Activated CD4-positive, alpha-beta T cell treated with anti-CD3 and anti-CD28 coated beads for 24 hours (primary cell): Measurements from ENCODE around the gene KLHL26.
A peak's percentile ranks its signal among the peaks of the same experiment; 100 is the strongest.

Experiments
- DNase-seq, 2 donors: peaks; one replicate each; pipeline ENCODE4 v3.0.0-alpha.2; 2020; ENCODE audit warnings: low read depth in 2 of 2

KLHL26 gene

GRCh38 chr19:18613589-18614234 lies 23.1 kb upstream of the KLHL26 start:
- no peak for DNase-seq

- DNase-seq: no peak
These were observed 20.8 kb upstream of the KLHL26 start for GRCh38 chr19:18616023-18616422.

GRCh38 chr19:18617562-18617961 lies 19.3 kb upstream of the KLHL26 start:
- no peak for DNase-seq

- no peak for DNase-seq
These were observed 18.6 kb upstream of the KLHL26 start for GRCh38 chr19:18618236-18618635.

GRCh38 chr19:18620311-18620710 lies 16.5 kb upstream of the KLHL26 start:
- no peak for DNase-seq

- no peak for DNase-seq
These were observed 15.9 kb upstream of the KLHL26 start for GRCh38 chr19:18620902-18621301.

- no peak for DNase-seq
These were observed 9.9 kb upstream of the KLHL26 start for GRCh38 chr19:18626906-18627305.

- no peak for DNase-seq
These were observed 7.4 kb upstream of the KLHL26 start for GRCh38 chr19:18629166-18630088.

- no peak for DNase-seq
These were observed 3.5 kb upstream of the KLHL26 start for GRCh38 chr19:18633321-18633720.

- no peak for DNase-seq
These were observed 2.1 kb upstream of the KLHL26 start for GRCh38 chr19:18634612-18635297.

- DNase-seq: no peak
These were observed 1.0 kb upstream of the KLHL26 start for GRCh38 chr19:18635831-18636182.

GRCh38 chr19:18636183-18636968 lies 452 bp upstream of the KLHL26 start:
- DNase-seq: peak; percentile 99

GRCh38 chr19:18637673-18638630 lies 1.1 kb downstream of the KLHL26 start:
- DNase-seq: no peak

GRCh38 chr19:18639706-18640243 lies 2.9 kb downstream of the KLHL26 start:
- no peak for DNase-seq

- DNase-seq: no peak
These were observed 7.6 kb downstream of the KLHL26 start for GRCh38 chr19:18644196-18645034.

GRCh38 chr19:18645035-18645511 lies 8.2 kb downstream of the KLHL26 start:
- DNase-seq: no peak

GRCh38 chr19:18646535-18647370 lies 9.9 kb downstream of the KLHL26 start:
- no peak for DNase-seq

- DNase-seq: no peak
These were observed 10.5 kb downstream of the KLHL26 start for GRCh38 chr19:18647371-18647767.
